ENCODE results near the gene MAGI1.

MAGI1 gene

DNA sequence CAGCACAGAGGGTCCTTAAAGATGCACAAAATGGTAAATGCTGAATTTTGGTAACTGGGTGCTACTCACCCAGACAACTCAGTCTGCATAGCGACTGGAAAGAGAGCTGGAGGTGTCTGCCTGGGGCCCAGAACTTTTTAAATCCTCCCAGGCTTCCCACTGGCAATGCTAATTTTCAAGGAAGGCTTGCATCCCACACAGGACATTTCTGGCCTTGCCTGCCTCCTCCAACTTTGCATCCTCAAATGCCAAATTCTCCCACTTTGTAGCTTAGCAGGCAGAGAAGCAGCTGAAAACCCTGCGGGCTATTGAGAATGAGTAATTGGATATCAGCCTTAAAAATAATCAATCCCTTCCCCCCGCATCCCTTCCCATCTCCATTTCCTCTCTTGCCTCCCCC, 694.3 kb downstream of the MAGI1 start:
- no peak overlapping the region for H2AFZ ChIP-seq (ENCODE audit: low read length)
- TF ChIP-seq CTCF (conservative IDR thresholded peaks at IDR 0.05; ENCODE audit: low read length) (no peak), EZH2phosphoT487 (IDR thresholded peaks at IDR 0.05; ENCODE audit: borderline replicate concordance) (no peak)
- no peaks in the 10 kb centered on the region for H3K27me3 ChIP-seq (ENCODE audit: insufficient read depth, low read length, poor library complexity, severe bottlenecking)
- H3K36me3 ChIP-seq (ENCODE audit: insufficient read depth, low read length) = no peaks in the 10 kb centered on the region
- H3K9ac ChIP-seq (ENCODE audit: low read depth, low read length, poor library complexity, severe bottlenecking) = no peak overlapping the region
- H3K4me2 ChIP-seq (ENCODE audit: low read depth, low read length, poor library complexity, severe bottlenecking) = no peak overlapping the region
- H3F3A ChIP-seq (ENCODE audit: low read depth) = no peaks in the 10 kb centered on the region
- no peaks in the 10 kb centered on the region for H3K9me3 ChIP-seq (ENCODE audit: insufficient read depth, low read depth, low read length)
- no peaks in the 10 kb centered on the region for H3K79me2 ChIP-seq (ENCODE audit: insufficient read depth, low read length)
- peaks cover 5% of the 10 kb centered on the region for H3K4me1 ChIP-seq (ENCODE audit: insufficient read depth, low read length, poor library complexity, severe bottlenecking)
- H3K4me3 ChIP-seq (ENCODE audit: low read length, poor library complexity, severe bottlenecking) = no peak overlapping the region
- H3K9me2 ChIP-seq (replicated peaks; ENCODE audit: low read depth, low read length) = no peaks in the 10 kb centered on the region
- no peaks in the 10 kb centered on the region for H4K20me1 ChIP-seq (ENCODE audit: insufficient read depth, low read length, poor library complexity, severe bottlenecking)

- no peaks in the 10 kb centered on the region for H3K36me3 ChIP-seq (ENCODE audit: insufficient read depth, low read length)
- peaks cover 5% of the 10 kb centered on the region for H3K4me1 ChIP-seq (ENCODE audit: insufficient read depth, low read length, poor library complexity, severe bottlenecking)
- H3K9me2 ChIP-seq (replicated peaks; ENCODE audit: low read depth, low read length) = no peaks in the 10 kb centered on the region
- no peak overlapping the region for H3K4me3 ChIP-seq (ENCODE audit: low read length, poor library complexity, severe bottlenecking)
- no peak overlapping the region for H2AFZ ChIP-seq (ENCODE audit: low read length)
- H3K27me3 ChIP-seq (ENCODE audit: insufficient read depth, low read length, poor library complexity, severe bottlenecking) = no peaks in the 10 kb centered on the region
- H3K79me2 ChIP-seq (ENCODE audit: insufficient read depth, low read length) = no peaks in the 10 kb centered on the region
- no peak for TF ChIP-seq EZH2phosphoT487 (IDR thresholded peaks at IDR 0.05; ENCODE audit: borderline replicate concordance)
- TF ChIP-seq CTCF (conservative IDR thresholded peaks at IDR 0.05; ENCODE audit: low read length) = no peak
- H3F3A ChIP-seq (ENCODE audit: low read depth) = no peaks in the 10 kb centered on the region
- no peak overlapping the region for H3K9ac ChIP-seq (ENCODE audit: low read depth, low read length, poor library complexity, severe bottlenecking)
- no peaks in the 10 kb centered on the region for H4K20me1 ChIP-seq (ENCODE audit: insufficient read depth, low read length, poor library complexity, severe bottlenecking)
- H3K4me2 ChIP-seq (ENCODE audit: low read depth, low read length, poor library complexity, severe bottlenecking) = no peak overlapping the region
- H3K9me3 ChIP-seq (ENCODE audit: insufficient read depth, low read depth, low read length) = no peaks in the 10 kb centered on the region
Observed at GRCh38 chr3:65343736-65344135, 695.0 kb downstream of the MAGI1 start.

- H4K20me1 ChIP-seq (ENCODE audit: insufficient read depth, low read length, poor library complexity, severe bottlenecking) = no peaks in the 10 kb centered on the region
- no peaks in the 10 kb centered on the region for H3K79me2 ChIP-seq (ENCODE audit: insufficient read depth, low read length)
- H3K9me3 ChIP-seq (ENCODE audit: insufficient read depth, low read depth, low read length) = no peaks in the 10 kb centered on the region
- peaks cover 5% of the 10 kb centered on the region for H3K4me1 ChIP-seq (ENCODE audit: insufficient read depth, low read length, poor library complexity, severe bottlenecking)
- no peak overlapping the region for H3K4me3 ChIP-seq (ENCODE audit: low read length, poor library complexity, severe bottlenecking)
- H3F3A ChIP-seq (ENCODE audit: low read depth) = no peaks in the 10 kb centered on the region
- TF ChIP-seq EZH2phosphoT487 (IDR thresholded peaks at IDR 0.05; ENCODE audit: borderline replicate concordance) (no peak), CTCF (conservative IDR thresholded peaks at IDR 0.05; ENCODE audit: low read length) (no peak)
- no peaks in the 10 kb centered on the region for H3K9me2 ChIP-seq (replicated peaks; ENCODE audit: low read depth, low read length)
- H3K36me3 ChIP-seq (ENCODE audit: insufficient read depth, low read length) = no peaks in the 10 kb centered on the region
- H3K27me3 ChIP-seq (ENCODE audit: insufficient read depth, low read length, poor library complexity, severe bottlenecking) = no peaks in the 10 kb centered on the region
- no peak overlapping the region for H2AFZ ChIP-seq (ENCODE audit: low read length)
- no peak overlapping the region for H3K4me2 ChIP-seq (ENCODE audit: low read depth, low read length, poor library complexity, severe bottlenecking)
- no peak overlapping the region for H3K9ac ChIP-seq (ENCODE audit: low read depth, low read length, poor library complexity, severe bottlenecking)
Observed at GRCh38 chr3:65343026-65343425, 695.7 kb downstream of the MAGI1 start.

All from Loucy (cell line).